Thyroid gland (tissue), 4 donors: ENCODE data around the gene AKR1E2. TPM values are rescaled to one million over a fixed set of nuclear protein-coding genes. Genes with fewer than 3 reads are reported as not detected.
A peak's percentile ranks its signal among the peaks of the same experiment; 100 is the strongest.

Experiments used
- DNase-seq, 2 donors: peaks; one replicate each; pipeline ENCODE4 v3.0.0-alpha.2; 2019
- H3K27ac ChIP-seq, 3 donors: fragments of 200-600 bp; sonication (generic); 1 replicate in 2 of 3; 2 replicates in 1 of 3; pipeline ENCODE4 v1.5.1; 2016 to 2019; ENCODE audit warnings: mild to moderate bottlenecking in 1 of 3, moderate library complexity in 1 of 3
- H3K27me3 ChIP-seq: fragments of 200-600 bp; sonication (generic); one replicate; pipeline ENCODE4 v1.5.1; 2019
- H3K36me3 ChIP-seq, 2 donors: fragments of 200-600 bp; sonication (generic); one replicate each; pipeline ENCODE4 v1.5.1; 2016 to 2019
- H3K4me1 ChIP-seq, 2 donors: fragments of 200-600 bp; sonication (generic); one replicate each; pipeline ENCODE4 v1.5.1; 2017 to 2019
- H3K4me3 ChIP-seq, 3 donors: fragments of 200-600 bp; sonication (generic); replicated peaks in 1 of 3; 1 replicate in 2 of 3; 2 replicates in 1 of 3; pipeline ENCODE4 v1.5.1; 2016; ENCODE audit warnings: mild to moderate bottlenecking in 1 of 3
- H3K9me3 ChIP-seq: fragments of 200-600 bp; sonication (generic); one replicate; pipeline ENCODE4 v1.5.1; 2017
- CTCF ChIP-seq, 6 experiments: fragments of 200-600 bp in 3 of 6; fragments of 450-650 bp in 3 of 6; sonication (generic) in 3 of 6; IDR thresholded peaks; one replicate each; pipeline ENCODE4 v1.5.1; 2016 to 2019; ENCODE audit warnings: antibody characterized with exemption in 6 of 6, mild to moderate bottlenecking in 2 of 6, inconsistent platforms in 1 of 6, moderate library complexity in 1 of 6
- POLR2A ChIP-seq, 2 donors: fragments of 450-650 bp; IDR thresholded peaks; one replicate each; pipeline ENCODE4 v1.6.1; 2017; ENCODE audit warnings: antibody characterized with exemption in 2 of 2, mild to moderate bottlenecking in 2 of 2, moderate library complexity in 1 of 2
- WGBS, 2 donors: methylation state at CpG; one replicate each; pipeline ENCODE4 v1.1.5; 2017; 5-methylcytosine and 5-hydroxymethylcytosine counted together
- intact Hi-C: fragments of 100-400 bp; cut with DNase I; formaldehyde crosslinking; loops from one replicate; pipeline ENCODE4 v1.15.1; 2023
- total RNA-seq, 4 donors: library from RNA; depleted of rRNA; stranded (reverse); fragments of >200 nt; gene quantifications; one replicate each; pipeline ENCODE4 v1.2.3, GENCODE V29; 2016

The AKR1E2 gene
- total RNA-seq, 4 donors from 2014 or later: 14.4 to 18.5 (median 15.9) TPM

- no peak for TF ChIP-seq CTCF (IDR thresholded peaks at IDR 0.05)
- peak in 1 of 2 donors; percentile 33 for TF ChIP-seq POLR2A (IDR thresholded peaks at IDR 0.05)
- intact Hi-C loops: no loop called here
- H3K36me3 ChIP-seq: no peaks in the 10 kb centered on the region
- no peaks in the 10 kb centered on the region for H3K9me3 ChIP-seq
- H3K27ac ChIP-seq: peak overlapping the region in 2 of 3 donors; percentile 65 to 66
- DNase-seq: peak; percentile 50 to 54
- no peak overlapping the region for H3K4me3 ChIP-seq
- H3K27me3 ChIP-seq: no peaks in the 10 kb centered on the region
- 22 to 36% methylated on average over 3 of the region's 3 CpGs for WGBS, 2 donors
- H3K4me1 ChIP-seq: peaks cover 7 to 24% of the 10 kb centered on the region in 2 donors
Observed at GRCh38 chr10:4781955-4782354, 44.1 kb upstream of the AKR1E2 start.

GRCh38 chr10:4784667-4785333 is 41.2 kb upstream of the AKR1E2 start:
- no peaks in the 10 kb centered on the region for H3K36me3 ChIP-seq
- H3K4me1 ChIP-seq: peaks cover 11 to 24% of the 10 kb centered on the region in 2 donors
- 84 to 89% methylated on average over 8 of the region's 8 CpGs for WGBS, 2 donors
- no peaks in the 10 kb centered on the region for H3K27me3 ChIP-seq
- intact Hi-C loops: no loop called here
- no peak for TF ChIP-seq CTCF (IDR thresholded peaks at IDR 0.05)
- no peak for TF ChIP-seq POLR2A (IDR thresholded peaks at IDR 0.05)
- no peak overlapping the region for H3K27ac ChIP-seq
- no peak for DNase-seq
- no peak overlapping the region for H3K4me3 ChIP-seq
- no peaks in the 10 kb centered on the region for H3K9me3 ChIP-seq

GRCh38 chr10:4786043-4786839 is 39.8 kb upstream of the AKR1E2 start:
- no peaks in the 10 kb centered on the region for H3K9me3 ChIP-seq
- no peaks in the 10 kb centered on the region for H3K27me3 ChIP-seq
- no peak overlapping the region for H3K4me3 ChIP-seq
- no peaks in the 10 kb centered on the region for H3K36me3 ChIP-seq
- H3K4me1 ChIP-seq: peaks cover 11 to 13% of the 10 kb centered on the region in 2 donors
- 79 to 93% methylated on average over 12 of the region's 12 CpGs for WGBS, 2 donors
- no peak overlapping the region for H3K27ac ChIP-seq
- no peak for DNase-seq
- no peak for TF ChIP-seq CTCF (IDR thresholded peaks at IDR 0.05)
- TF ChIP-seq POLR2A (IDR thresholded peaks at IDR 0.05): no peak
- intact Hi-C loops: no loop called here

- Histone ChIP-seq H3K4me3 (no peak overlapping the region), H3K27me3 (no peaks in the 10 kb centered on the region), H3K9me3 (no peaks in the 10 kb centered on the region), H3K36me3 (no peaks in the 10 kb centered on the region), H3K4me1 (peaks cover 0 to 4% of the 10 kb centered on the region in 2 donors), H3K27ac (no peak overlapping the region)
- no peak for TF ChIP-seq CTCF (IDR thresholded peaks at IDR 0.05)
- no peak for TF ChIP-seq POLR2A (IDR thresholded peaks at IDR 0.05)
- WGBS, 2 donors: 86 to 91% methylated on average over 3 of the region's 3 CpGs
- DNase-seq: no peak
- intact Hi-C loops: no loop called here
Observed at GRCh38 chr10:4790045-4790444, 36.0 kb upstream of the AKR1E2 start.

- 78 to 87% methylated on average over 4 of the region's 4 CpGs for WGBS, 2 donors
- intact Hi-C loops: no loop called here
- H3K4me3 ChIP-seq: no peak overlapping the region
- no peaks in the 10 kb centered on the region for H3K9me3 ChIP-seq
- TF ChIP-seq CTCF (IDR thresholded peaks at IDR 0.05): no peak
- TF ChIP-seq POLR2A (IDR thresholded peaks at IDR 0.05): no peak
- H3K4me1 ChIP-seq: peaks cover 0 to 4% of the 10 kb centered on the region in 2 donors
- no peak for DNase-seq
- no peaks in the 10 kb centered on the region for H3K36me3 ChIP-seq
- H3K27me3 ChIP-seq: no peaks in the 10 kb centered on the region
- H3K27ac ChIP-seq: no peak overlapping the region
Observed at GRCh38 chr10:4790922-4791321, 35.1 kb upstream of the AKR1E2 start.
